GM12872 (cell line): ENCODE results near the gene PIP5KL1.

Experiments used
- CTCF ChIP-seq: IDR thresholded peaks from 3 replicates; pipeline ENCODE4 v1.5.1; 2011; ENCODE audit warnings: low read depth, mild to moderate bottlenecking, low read length, moderate library complexity; ENCODE audit not compliant: insufficient read depth

The PIP5KL1 gene

DNA sequence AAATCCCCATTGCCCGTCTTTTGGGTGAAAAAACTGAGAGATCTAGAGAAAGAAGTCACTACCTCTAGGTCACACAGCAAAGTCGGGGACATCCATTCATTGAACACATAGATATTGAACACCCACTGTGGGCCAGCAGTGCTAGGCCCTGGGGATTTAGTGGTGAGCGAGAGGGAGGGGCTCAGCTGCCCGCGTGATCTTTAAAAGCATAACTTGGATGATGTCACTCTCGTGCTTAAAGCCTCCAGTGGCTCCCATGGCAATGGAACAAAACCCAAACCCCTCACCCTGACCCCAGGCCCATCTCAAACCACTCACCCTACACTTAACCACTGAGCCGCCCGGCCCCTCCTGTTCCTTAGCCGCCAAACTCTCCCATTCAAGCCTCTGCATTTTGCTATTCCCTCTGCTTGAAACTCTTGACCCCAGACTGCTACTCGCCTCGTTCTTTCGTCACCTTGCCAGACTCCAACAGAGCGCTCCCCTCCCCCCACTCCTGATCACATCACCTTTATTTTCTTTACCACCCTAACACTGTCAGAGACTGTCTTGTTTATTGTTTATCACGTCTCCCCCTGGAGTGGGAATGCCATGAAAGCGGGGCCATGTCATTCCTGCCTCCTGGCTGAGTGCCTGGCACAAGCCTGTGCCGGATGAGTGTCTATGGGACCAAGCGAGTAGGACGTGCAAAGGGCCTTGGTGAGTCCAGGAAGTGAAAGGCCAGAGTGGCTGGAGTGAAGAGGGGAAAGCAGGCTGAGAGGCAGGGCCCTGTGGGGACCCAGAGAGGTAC is 710 bp upstream of the PIP5KL1 start:
- no peak for TF ChIP-seq CTCF

- no peak for TF ChIP-seq CTCF
Measured at GRCh38 chr9:127929625-127929979, 975 bp downstream of the PIP5KL1 start.

DNA sequence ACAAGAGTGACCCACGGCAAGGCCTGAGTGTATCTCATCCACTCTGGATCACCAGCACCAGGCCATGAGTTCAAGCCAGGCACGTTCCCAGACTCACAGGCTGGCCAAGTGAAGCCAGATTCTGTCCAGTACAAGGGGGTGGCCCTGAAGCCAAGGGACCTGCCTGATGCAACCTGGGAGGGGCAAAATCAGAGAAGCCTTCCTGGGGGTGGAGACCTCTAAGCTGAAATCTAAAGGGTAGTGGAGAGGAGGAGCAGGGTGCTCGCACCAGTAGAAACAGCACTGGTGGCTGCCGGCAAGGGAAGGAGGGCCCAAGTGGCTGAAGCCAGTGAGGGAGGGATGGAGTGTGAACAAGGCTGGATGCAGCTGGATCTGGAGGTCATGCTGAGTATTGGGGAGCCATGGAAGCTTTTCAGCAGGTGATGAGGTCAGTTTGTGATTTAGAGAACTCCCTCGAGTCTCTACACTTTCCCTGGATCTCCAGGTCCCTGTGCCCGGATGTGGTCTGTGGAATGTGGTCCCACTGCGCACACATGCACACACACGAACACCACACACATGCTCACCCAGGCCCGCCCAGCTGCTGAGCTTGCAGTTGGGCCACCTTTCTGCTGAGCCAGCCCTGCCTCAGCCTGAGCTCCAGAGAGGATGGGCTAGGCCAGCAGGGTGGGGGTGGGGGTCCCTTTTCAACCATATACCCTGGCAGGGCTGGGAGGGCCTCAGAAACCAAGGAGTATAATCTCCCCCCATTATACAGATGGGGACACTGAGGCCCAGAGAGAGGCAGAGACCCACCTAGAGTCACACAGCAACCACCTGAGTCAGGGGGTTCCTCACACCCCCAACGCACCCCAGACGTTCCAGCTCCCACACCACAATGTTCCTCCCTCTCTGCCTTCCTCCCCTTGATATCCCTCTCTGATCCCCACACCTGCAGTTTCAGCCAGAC is 1.6 kb downstream of the PIP5KL1 start:
- no peak for TF ChIP-seq CTCF

DNA sequence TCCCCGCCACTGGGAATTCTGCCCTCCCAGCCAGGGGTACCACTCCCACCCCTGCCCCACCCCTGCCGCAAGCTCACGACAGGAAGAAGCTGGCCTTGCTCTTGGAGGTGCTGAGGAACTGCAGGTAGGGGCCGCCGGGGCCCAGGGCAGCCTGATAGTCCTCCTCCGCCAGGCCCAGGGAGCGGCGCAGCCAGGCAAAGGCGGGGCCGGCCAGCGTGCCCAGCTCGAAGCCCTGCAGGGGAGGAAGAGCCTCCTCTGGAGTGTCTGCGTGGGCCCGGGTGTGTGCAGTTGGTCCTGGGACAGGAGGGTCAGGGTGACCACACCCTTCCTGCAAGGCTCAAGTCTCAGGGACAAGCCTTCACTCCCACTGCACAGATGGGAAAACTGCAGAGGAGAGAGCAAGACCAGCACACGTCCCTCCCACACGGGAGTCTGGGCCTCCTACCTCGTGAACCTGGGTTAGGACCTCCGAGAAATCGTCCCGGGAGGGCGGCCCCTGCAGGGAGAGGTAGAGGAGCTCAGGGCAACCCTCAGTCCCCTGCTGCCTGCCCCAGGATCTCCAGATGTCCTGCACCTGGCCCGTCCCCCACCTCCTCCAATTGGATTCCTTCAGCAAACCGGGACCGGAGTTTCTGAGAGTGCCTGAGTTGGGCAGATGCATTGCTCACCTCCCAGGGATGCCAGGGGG is 2.4 kb downstream of the PIP5KL1 start:
- no peak for TF ChIP-seq CTCF

DNA sequence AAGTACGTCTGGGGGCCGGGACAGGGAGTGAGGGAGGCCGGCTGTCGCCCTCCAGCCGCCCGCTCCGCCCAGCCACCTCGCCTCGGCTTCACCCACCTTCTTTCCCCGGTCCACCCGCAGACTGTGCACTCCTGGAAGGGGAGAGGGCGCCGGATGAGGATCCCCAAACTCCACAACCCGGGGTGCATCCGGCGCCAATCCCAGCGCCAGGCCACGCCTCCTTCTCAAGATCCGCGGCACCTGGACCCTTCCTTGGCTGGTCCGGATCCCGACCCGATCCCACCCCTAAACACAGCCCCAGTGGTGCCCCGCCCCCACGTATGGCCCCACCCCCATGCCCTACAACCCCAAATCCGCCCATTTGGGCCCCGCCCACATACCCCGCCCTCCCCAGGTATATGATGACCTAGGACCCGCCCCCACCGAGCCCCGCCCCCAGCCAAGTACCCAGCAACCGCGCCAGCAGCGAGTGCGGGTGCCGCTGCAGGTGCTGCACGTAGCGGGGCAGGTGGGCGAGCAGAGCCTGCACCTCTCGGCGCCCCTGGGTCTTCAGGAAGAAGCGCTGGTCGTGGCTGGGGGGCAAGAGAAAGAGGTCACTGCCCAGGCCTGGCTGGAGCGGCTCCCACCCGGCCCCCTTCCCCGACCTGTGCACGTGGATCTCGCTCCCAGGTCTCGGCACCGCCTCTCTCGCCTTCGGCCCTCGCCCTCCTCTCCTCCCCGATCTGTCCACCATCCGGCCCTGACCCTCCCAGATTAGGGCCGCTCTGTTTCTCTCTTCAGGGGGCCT is 3.2 kb downstream of the PIP5KL1 start:
- no peak for TF ChIP-seq CTCF

GRCh38 chr9:127926906-127927200 is 3.7 kb downstream of the PIP5KL1 start:
- TF ChIP-seq CTCF = no peak
